Trophoblast cell (in vitro differentiated cells and primary cell): ENCODE measurements around the gene DIO3.

ENCODE experiments used
- DNase-seq, 2 donors: peaks; one replicate each; pipeline ENCODE4 v3.0.0-alpha.2; 2016
- H2AFZ ChIP-seq: 2 replicates; pipeline ENCODE4 v1.6.1; 2013; ENCODE audit warnings: low read length, moderate library complexity, mild to moderate bottlenecking; ENCODE audit not compliant: insufficient read depth, poor library complexity
- H2AK5ac ChIP-seq: 2 replicates; pipeline ENCODE4 v1.6.1; 2013; ENCODE audit warnings: mild to moderate bottlenecking, low read length
- H2BK120ac ChIP-seq: 2 replicates; pipeline ENCODE4 v1.6.1; 2013; ENCODE audit warnings: low read length, mild to moderate bottlenecking, moderate library complexity; ENCODE audit not compliant: insufficient read depth, poor library complexity
- H2BK12ac ChIP-seq: 2 replicates; pipeline ENCODE4 v1.6.1; 2013; ENCODE audit warnings: mild to moderate bottlenecking, low read length, moderate library complexity
- H2BK5ac ChIP-seq: 2 replicates; pipeline ENCODE4 v1.6.1; 2013; ENCODE audit warnings: low read length, low read depth, moderate library complexity, mild to moderate bottlenecking; ENCODE audit not compliant: poor library complexity
- H3K14ac ChIP-seq: 2 replicates; pipeline ENCODE4 v1.6.1; 2013; ENCODE audit warnings: mild to moderate bottlenecking, low read length
- H3K18ac ChIP-seq: 2 replicates; pipeline ENCODE4 v1.6.1; 2013; ENCODE audit warnings: mild to moderate bottlenecking, low read length
- H3K23ac ChIP-seq: 2 replicates; pipeline ENCODE4 v1.6.1; 2013; ENCODE audit warnings: low read length
- H3K27ac ChIP-seq: 2 replicates; pipeline ENCODE4 v1.5.1; 2013; ENCODE audit warnings: low read depth, mild to moderate bottlenecking, inconsistent platforms, low read length, moderate library complexity
- H3K27me3 ChIP-seq: 2 replicates; pipeline ENCODE4 v1.6.1; 2013; ENCODE audit warnings: inconsistent platforms, mild to moderate bottlenecking, low read length, moderate library complexity; ENCODE audit not compliant: insufficient read depth
- H3K36me3 ChIP-seq, 2 experiments: 1 replicate in 1 of 2; 2 replicates in 1 of 2; pipeline ENCODE4 v1.6.1; 2013; ENCODE audit warnings: low read length in 2 of 2, mild to moderate bottlenecking in 2 of 2, moderate library complexity in 1 of 2; ENCODE audit not compliant: insufficient read depth in 2 of 2, control insufficient read depth in 1 of 2
- H3K4ac ChIP-seq: 2 replicates; pipeline ENCODE4 v1.6.1; 2013; ENCODE audit warnings: low read depth, mild to moderate bottlenecking, low read length, moderate library complexity
- H3K4me1 ChIP-seq, 2 experiments: 1 replicate in 1 of 2; 2 replicates in 1 of 2; pipeline ENCODE4 v1.6.1; 2013; ENCODE audit warnings: low read length in 2 of 2, mild to moderate bottlenecking in 2 of 2, moderate library complexity in 1 of 2; ENCODE audit not compliant: insufficient read depth in 2 of 2, control insufficient read depth in 1 of 2
- H3K4me2 ChIP-seq: 2 replicates; pipeline ENCODE4 v1.6.1; 2013; ENCODE audit warnings: inconsistent platforms, mild to moderate bottlenecking, low read length, moderate library complexity
- H3K4me3 ChIP-seq: 2 replicates; pipeline ENCODE4 v1.5.1; 2013; ENCODE audit warnings: mild to moderate bottlenecking, low read depth, low read length, inconsistent platforms
- H3K79me1 ChIP-seq: one replicate; pipeline ENCODE4 v1.6.1; 2013; ENCODE audit warnings: low read length
- H3K79me2 ChIP-seq: 2 replicates; pipeline ENCODE4 v1.6.1; 2013; ENCODE audit warnings: low read length, mild to moderate bottlenecking; ENCODE audit not compliant: control insufficient read depth, insufficient read depth, poor library complexity
- H3K9ac ChIP-seq: 2 replicates; pipeline ENCODE4 v1.6.1; 2013; ENCODE audit warnings: mild to moderate bottlenecking, low read length
- H3K9me3 ChIP-seq: 2 replicates; pipeline ENCODE4 v1.6.1; 2013; ENCODE audit warnings: low read depth, mild to moderate bottlenecking, control low read depth, inconsistent platforms, low read length; ENCODE audit not compliant: insufficient read depth
- H4K12ac ChIP-seq: 2 replicates; pipeline ENCODE4 v1.6.1; 2013; ENCODE audit warnings: low read depth, mild to moderate bottlenecking, low read length, moderate library complexity
- H4K8ac ChIP-seq: 2 replicates; pipeline ENCODE4 v1.6.1; 2013; ENCODE audit warnings: low read depth, mild to moderate bottlenecking, low read length, moderate library complexity
- H4K91ac ChIP-seq: one replicate; pipeline ENCODE4 v1.6.1; 2013; ENCODE audit warnings: low read depth, mild to moderate bottlenecking, low read length, moderate library complexity
- WGBS: extraction: QIAGEN DNeasy Blood & Tissue Kit; methylation state at CpG from one replicate; pipeline ENCODE4 v1.1.7; 2013; ENCODE audit warnings: missing lambda C conversion rate; ENCODE audit not compliant: insufficient read length, insufficient coverage; ENCODE audit errors: extremely low coverage; 5-methylcytosine and 5-hydroxymethylcytosine counted together

DIO3 gene

DNA sequence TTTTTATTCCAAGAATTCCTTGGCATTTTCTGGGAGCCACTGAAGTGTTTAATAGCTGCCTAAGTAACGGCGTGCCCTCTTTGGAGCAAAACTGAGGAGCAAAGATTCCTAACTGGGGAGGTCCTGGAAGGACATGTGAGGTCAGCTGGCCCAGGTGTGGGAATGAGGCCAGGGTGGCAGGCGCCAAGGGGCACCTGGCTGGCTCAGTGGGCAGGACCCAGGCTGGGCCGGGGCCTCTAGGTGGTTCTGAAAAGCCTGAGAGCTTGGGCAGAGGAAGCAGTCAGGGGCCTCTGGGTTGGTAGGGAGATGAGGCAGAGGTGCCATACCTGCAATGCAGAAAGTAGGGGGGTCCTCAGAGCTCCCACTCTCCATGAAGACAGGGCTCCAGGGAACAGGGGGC is 27.1 kb upstream of the DIO3 start:
- DNase-seq = no peak

DNA sequence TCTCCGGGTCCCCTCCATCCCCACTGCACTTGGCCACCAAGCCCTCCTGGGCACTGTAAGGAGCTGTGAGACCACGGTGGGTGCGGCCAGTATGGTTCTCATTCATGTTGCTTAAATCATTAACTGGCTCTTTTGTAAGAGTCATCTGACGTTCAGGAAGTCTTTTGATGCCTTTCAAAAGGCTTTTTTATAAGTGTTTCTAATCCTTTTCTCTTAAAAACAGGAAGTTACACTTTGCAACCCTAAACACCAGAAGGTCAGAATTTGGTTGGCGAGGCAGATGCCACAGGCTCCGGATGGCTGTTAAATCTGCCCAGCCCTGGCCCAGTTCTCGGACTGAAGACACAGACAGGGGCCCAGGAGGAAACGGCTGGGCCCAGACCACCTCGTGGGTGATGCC is 26.1 kb upstream of the DIO3 start:
- Histone ChIP-seq H3K79me2 (no peaks in the 10 kb centered on the region), H3K9ac (no peak overlapping the region), H3K79me1 (no peaks in the 10 kb centered on the region), H3K36me3 (no peaks in the 10 kb centered on the region), H3K4me1 (no peaks in the 10 kb centered on the region), H2BK12ac (no peak overlapping the region), H2BK5ac (no peak overlapping the region), H3K9me3 (peaks cover 1% of the 10 kb centered on the region), H2BK120ac (no peak overlapping the region), H3K4ac (no peak overlapping the region), H2AK5ac (no peak overlapping the region), H3K27me3 (no peaks in the 10 kb centered on the region), H3K27ac (no peak overlapping the region), H3K4me3 (no peak overlapping the region), H4K12ac (no peak overlapping the region), H4K91ac (no peak overlapping the region), H4K8ac (no peak overlapping the region), H3K4me2 (no peak overlapping the region), H3K23ac (no peak overlapping the region), H3K18ac (no peak overlapping the region), H2AFZ (no peak overlapping the region), H3K14ac (no peak overlapping the region)
- WGBS = no CpG with 5 or more reads among the region's 9 CpGs
- no peak for DNase-seq

More for the DNA sequence above, 27.1 kb upstream of the DIO3 start:
- H3K14ac ChIP-seq = no peak overlapping the region
- no peak overlapping the region for H2BK120ac ChIP-seq
- no peaks in the 10 kb centered on the region for H3K79me1 ChIP-seq
- H3K9ac ChIP-seq = no peak overlapping the region
- H2BK12ac ChIP-seq = no peak overlapping the region
- H3K27ac ChIP-seq = no peak overlapping the region
- no peak overlapping the region for H3K18ac ChIP-seq
- H2AFZ ChIP-seq = no peak overlapping the region
- H3K36me3 ChIP-seq = no peaks in the 10 kb centered on the region
- no peak overlapping the region for H4K12ac ChIP-seq
- no peak overlapping the region for H3K4me3 ChIP-seq
- no peak overlapping the region for H2AK5ac ChIP-seq
- H3K27me3 ChIP-seq = no peaks in the 10 kb centered on the region
- H2BK5ac ChIP-seq = no peak overlapping the region
- peaks cover 1% of the 10 kb centered on the region for H3K9me3 ChIP-seq
- no peak overlapping the region for H3K4me2 ChIP-seq
- H3K4me1 ChIP-seq = peaks cover 0 to 4% of the 10 kb centered on the region in 2 experiments
- no peak overlapping the region for H4K91ac ChIP-seq
- WGBS = no CpG with 5 or more reads among the region's 4 CpGs
- no peak overlapping the region for H3K4ac ChIP-seq
- no peak overlapping the region for H4K8ac ChIP-seq
- no peak overlapping the region for H3K23ac ChIP-seq
- H3K79me2 ChIP-seq = no peaks in the 10 kb centered on the region

DNA sequence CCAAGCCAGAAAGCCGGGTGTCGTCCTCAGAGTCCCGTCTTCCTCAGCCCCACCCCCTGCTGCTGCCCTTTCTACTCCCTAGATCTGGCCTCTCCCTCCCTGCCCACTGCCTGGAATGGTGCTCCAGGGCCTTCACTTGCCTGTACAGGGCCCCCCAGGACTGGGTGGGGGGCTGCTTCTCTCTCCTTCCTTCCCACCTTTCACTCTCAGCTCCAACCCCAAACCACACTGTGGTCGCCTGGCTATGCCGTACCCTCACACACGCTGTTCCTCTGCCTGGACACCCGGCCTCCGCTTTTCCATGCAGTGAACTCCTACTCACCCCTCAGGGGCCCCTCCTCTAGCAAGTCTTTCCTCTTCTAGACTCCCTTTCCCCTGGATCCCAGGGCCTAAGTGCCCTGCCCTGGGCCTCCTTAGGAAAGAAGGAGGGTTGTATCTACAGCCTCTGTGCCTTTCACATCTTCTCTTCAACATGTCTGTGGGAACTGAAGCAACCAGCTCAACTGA is 25.5 kb upstream of the DIO3 start:
- no peak overlapping the region for H3K4me3 ChIP-seq
- H3K27ac ChIP-seq = no peak overlapping the region
- H3K4me1 ChIP-seq = no peaks in the 10 kb centered on the region
- H3K36me3 ChIP-seq = no peaks in the 10 kb centered on the region
- no peak overlapping the region for H3K18ac ChIP-seq
- H3K9ac ChIP-seq = no peak overlapping the region
- H2AK5ac ChIP-seq = no peak overlapping the region
- no peaks in the 10 kb centered on the region for H3K79me2 ChIP-seq
- H3K9me3 ChIP-seq = peaks cover 1% of the 10 kb centered on the region
- H3K4me2 ChIP-seq = no peak overlapping the region
- H2AFZ ChIP-seq = no peak overlapping the region
- H4K8ac ChIP-seq = no peak overlapping the region
- H3K23ac ChIP-seq = no peak overlapping the region
- no peak overlapping the region for H3K14ac ChIP-seq
- no peak overlapping the region for H2BK12ac ChIP-seq
- no peak overlapping the region for H2BK5ac ChIP-seq
- no peak overlapping the region for H4K12ac ChIP-seq
- no peaks in the 10 kb centered on the region for H3K27me3 ChIP-seq
- WGBS = no CpG with 5 or more reads among the region's 8 CpGs
- DNase-seq = no peak
- H2BK120ac ChIP-seq = no peak overlapping the region
- H3K79me1 ChIP-seq = no peaks in the 10 kb centered on the region
- H3K4ac ChIP-seq = no peak overlapping the region
- H4K91ac ChIP-seq = no peak overlapping the region

DNA sequence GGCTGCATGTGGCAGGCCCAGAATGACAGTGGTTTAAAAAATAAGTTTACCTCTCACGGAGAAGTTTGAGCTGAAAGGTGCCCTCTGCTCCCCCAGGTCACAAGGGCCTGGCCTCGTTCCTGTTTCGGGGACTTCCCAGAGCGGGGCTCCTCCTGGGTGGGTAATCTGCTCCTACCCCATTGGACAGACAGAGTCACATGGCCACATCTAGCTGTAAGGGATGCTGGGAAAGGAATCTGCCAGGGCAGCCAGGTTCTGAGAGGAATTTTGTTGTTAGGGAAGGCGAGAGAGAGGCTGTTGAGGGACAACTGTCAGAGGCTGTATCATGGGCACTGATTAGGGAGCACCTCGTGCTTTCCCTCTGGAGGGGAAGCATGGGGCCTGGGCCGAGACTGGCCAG is 24.0 kb upstream of the DIO3 start:
- H2BK12ac ChIP-seq = no peak overlapping the region
- H3K4me1 ChIP-seq = no peaks in the 10 kb centered on the region
- H4K91ac ChIP-seq = no peak overlapping the region
- H3K4me3 ChIP-seq = no peak overlapping the region
- H3K14ac ChIP-seq = no peak overlapping the region
- H3K18ac ChIP-seq = no peak overlapping the region
- no peak overlapping the region for H4K12ac ChIP-seq
- H3K9ac ChIP-seq = no peak overlapping the region
- H2AK5ac ChIP-seq = no peak overlapping the region
- H4K8ac ChIP-seq = no peak overlapping the region
- H3K27me3 ChIP-seq = no peaks in the 10 kb centered on the region
- no peak overlapping the region for H2AFZ ChIP-seq
- no peak for DNase-seq
- H3K23ac ChIP-seq = no peak overlapping the region
- no peak overlapping the region for H3K27ac ChIP-seq
- H3K79me2 ChIP-seq = no peaks in the 10 kb centered on the region
- no peaks in the 10 kb centered on the region for H3K36me3 ChIP-seq
- no peak overlapping the region for H2BK5ac ChIP-seq
- peaks cover 1% of the 10 kb centered on the region for H3K9me3 ChIP-seq
- no peaks in the 10 kb centered on the region for H3K79me1 ChIP-seq
- H2BK120ac ChIP-seq = no peak overlapping the region
- no peak overlapping the region for H3K4ac ChIP-seq
- no peak overlapping the region for H3K4me2 ChIP-seq
- no CpG with 5 or more reads among the region's 7 CpGs for WGBS
